Neural progenitor cell (in vitro differentiated cells): ENCODE measurements around the gene PIK3R2. TPM values are rescaled to one million over a fixed set of nuclear protein-coding genes. Genes with fewer than 3 reads are reported as not detected.

Experiments used
- DNase-seq: peaks from one replicate; pipeline ENCODE4 v3.0.0-alpha.2; 2016; ENCODE audit warnings: low spot score
- H2AFZ ChIP-seq: fragments of 200-600 bp; sonication (generic); replicated peaks from 2 replicates; pipeline ENCODE4 v1.6.1; 2016; ENCODE audit warnings: antibody characterized with exemption
- H3F3A ChIP-seq: fragments of 200-600 bp; sonication (generic); 2 replicates; pipeline ENCODE4 v1.6.1; 2016; ENCODE audit warnings: antibody characterized with exemption, low read depth
- H3K27ac ChIP-seq: fragments of 200-600 bp; sonication (generic); 2 replicates; pipeline ENCODE4 v1.5.1; 2016; ENCODE audit warnings: mild to moderate bottlenecking
- H3K27me3 ChIP-seq: fragments of 200-600 bp; sonication (generic); 2 replicates; pipeline ENCODE4 v1.6.1; 2016; ENCODE audit warnings: mild to moderate bottlenecking, moderate library complexity
- H3K36me3 ChIP-seq: fragments of 200-600 bp; sonication (generic); 2 replicates; pipeline ENCODE4 v1.5.1; 2016
- H3K4me1 ChIP-seq: fragments of 200-600 bp; sonication (generic); 2 replicates; pipeline ENCODE4 v1.6.1; 2016; ENCODE audit warnings: mixed run types
- H3K4me2 ChIP-seq: fragments of 200-600 bp; sonication (generic); 2 replicates; pipeline ENCODE4 v1.6.1; 2016
- H3K4me3 ChIP-seq: fragments of 200-600 bp; sonication (generic); 2 replicates; pipeline ENCODE4 v1.5.1; 2016
- H3K79me2 ChIP-seq: fragments of 200-600 bp; sonication (generic); 2 replicates; pipeline ENCODE4 v1.6.1; 2016; ENCODE audit warnings: low read depth
- H3K9ac ChIP-seq: fragments of 200-600 bp; sonication (generic); 2 replicates; pipeline ENCODE4 v1.6.1; 2016
- H3K9me3 ChIP-seq: fragments of 200-600 bp; sonication (generic); 2 replicates; pipeline ENCODE4 v1.5.1; 2016; ENCODE audit warnings: low read depth
- H4K20me1 ChIP-seq: fragments of 200-600 bp; sonication (generic); 2 replicates; pipeline ENCODE4 v1.6.1; 2016; ENCODE audit warnings: low read depth
- H3K27ac Mint-ChIP-seq: 3 replicates; pipeline ENCODE4 v1.8.0; 2021; ENCODE audit warnings: mixed read lengths
- H3K27me3 Mint-ChIP-seq: 2 replicates; pipeline ENCODE4 v1.8.0; 2022; ENCODE audit warnings: low read depth, mild to moderate bottlenecking, inconsistent platforms, moderate library complexity, mixed read lengths; ENCODE audit not compliant: insufficient read depth
- H3K36me3 Mint-ChIP-seq: 3 replicates; pipeline ENCODE4 v1.8.0; 2021; ENCODE audit warnings: mixed read lengths
- H3K4me1 Mint-ChIP-seq: 3 replicates; pipeline ENCODE4 v1.8.0; 2021; ENCODE audit warnings: mixed read lengths
- H3K4me3 Mint-ChIP-seq: 3 replicates; pipeline ENCODE4 v1.8.0; 2021; ENCODE audit warnings: mild to moderate bottlenecking, moderate library complexity, mixed read lengths
- H3K9me3 Mint-ChIP-seq: 3 replicates; pipeline ENCODE4 v1.8.0; 2020; ENCODE audit warnings: mixed read lengths
- CTCF ChIP-seq: fragments of 200-600 bp; sonication (generic); IDR thresholded peaks from 2 replicates; pipeline ENCODE4 v1.5.1; 2017; ENCODE audit warnings: antibody characterized with exemption, mild to moderate bottlenecking
- EZH2 ChIP-seq: fragments of 200-600 bp; sonication (generic); IDR thresholded peaks from 2 replicates; pipeline ENCODE4 v1.6.1; 2017; ENCODE audit warnings: antibody characterized with exemption, mild to moderate bottlenecking, moderate library complexity
- EZH2phosphoT487 ChIP-seq: fragments of 200-600 bp; sonication (generic); IDR thresholded peaks from 2 replicates; pipeline ENCODE4 v1.6.1; 2017; ENCODE audit warnings: antibody characterized with exemption
- total RNA-seq: library from RNA; depleted of rRNA; stranded (reverse); fragments of >200 nt; gene quantifications from 2 replicates; pipeline ENCODE4 v1.2.3, GENCODE V29; 2015; ENCODE audit warnings: low replicate concordance

Gene PIK3R2
- total RNA-seq, 1 donor from 2014 or later = 21.4 TPM

GRCh38 chr19:18155095-18156087 is 2.4 kb downstream of the PIK3R2 start:
- Histone ChIP-seq H3K9me3 (no peaks in the 10 kb centered on the region), H3K4me1 (peaks cover 16% of the 10 kb centered on the region), H4K20me1 (peaks cover 26% of the 10 kb centered on the region), H2AFZ (no peak overlapping the region), H3K36me3 (no peaks in the 10 kb centered on the region), H3K9ac (no peak overlapping the region), H3F3A (peaks cover 49% of the 10 kb centered on the region), H3K27me3 (no peaks in the 10 kb centered on the region), H3K27ac (no peak overlapping the region), H3K79me2 (peaks cover 27% of the 10 kb centered on the region), H3K4me3 (no peak overlapping the region), H3K4me2 (no peak overlapping the region)
- H3K27ac Mint-ChIP-seq = no peak overlapping the region
- peaks cover 10% of the 10 kb centered on the region for H3K27me3 Mint-ChIP-seq
- TF ChIP-seq EZH2 (no peak), CTCF (no peak), EZH2phosphoT487 (no peak)
- H3K4me3 Mint-ChIP-seq = no peak overlapping the region
- peaks cover 33% of the 10 kb centered on the region for H3K4me1 Mint-ChIP-seq
- H3K9me3 Mint-ChIP-seq = no peaks in the 10 kb centered on the region
- H3K36me3 Mint-ChIP-seq = peaks cover 4% of the 10 kb centered on the region
- no peak for DNase-seq

GRCh38 chr19:18156268-18156667 is 3.3 kb downstream of the PIK3R2 start:
- Histone ChIP-seq H2AFZ (no peak overlapping the region), H3K27me3 (no peaks in the 10 kb centered on the region), H3K4me1 (peaks cover 19% of the 10 kb centered on the region), H4K20me1 (peaks cover 26% of the 10 kb centered on the region), H3K4me2 (no peak overlapping the region), H3K4me3 (no peak overlapping the region), H3K79me2 (peaks cover 27% of the 10 kb centered on the region), H3K9me3 (no peaks in the 10 kb centered on the region), H3K27ac (no peak overlapping the region), H3F3A (peaks cover 45% of the 10 kb centered on the region), H3K9ac (no peak overlapping the region), H3K36me3 (no peaks in the 10 kb centered on the region)
- peaks cover 5% of the 10 kb centered on the region for H3K36me3 Mint-ChIP-seq
- DNase-seq = no peak
- peak overlapping the region; percentile 35 for H3K27ac Mint-ChIP-seq
- H3K4me3 Mint-ChIP-seq = peak overlapping the region; percentile 20
- TF ChIP-seq EZH2 (no peak), EZH2phosphoT487 (no peak), CTCF (no peak)
- no peaks in the 10 kb centered on the region for H3K9me3 Mint-ChIP-seq
- peaks cover 10% of the 10 kb centered on the region for H3K27me3 Mint-ChIP-seq
- peaks cover 34% of the 10 kb centered on the region for H3K4me1 Mint-ChIP-seq

GRCh38 chr19:18156841-18157464 is 4.0 kb downstream of the PIK3R2 start:
- no peak overlapping the region for H3K27ac ChIP-seq
- H3K9ac ChIP-seq = no peak overlapping the region

More at GRCh38 chr19:18156841-18157464, 4.0 kb downstream of the PIK3R2 start:
- no peaks in the 10 kb centered on the region for H3K9me3 Mint-ChIP-seq
- peaks cover 34% of the 10 kb centered on the region for H3K4me1 Mint-ChIP-seq
- H3K27me3 Mint-ChIP-seq = peaks cover 7% of the 10 kb centered on the region
- H3K27ac Mint-ChIP-seq = no peak overlapping the region
- DNase-seq = no peak
- Histone ChIP-seq H3F3A (peaks cover 38% of the 10 kb centered on the region), H3K9me3 (no peaks in the 10 kb centered on the region), H3K79me2 (peaks cover 27% of the 10 kb centered on the region), H3K4me3 (no peak overlapping the region), H3K27me3 (no peaks in the 10 kb centered on the region), H3K36me3 (no peaks in the 10 kb centered on the region), H3K4me2 (peak overlapping the region; percentile 55), H2AFZ (no peak overlapping the region), H4K20me1 (peaks cover 32% of the 10 kb centered on the region), H3K4me1 (peaks cover 19% of the 10 kb centered on the region)
- TF ChIP-seq CTCF (no peak), EZH2 (no peak), EZH2phosphoT487 (no peak)
- H3K4me3 Mint-ChIP-seq = no peak overlapping the region
- H3K36me3 Mint-ChIP-seq = peaks cover 5% of the 10 kb centered on the region
